H9 (cell line): ENCODE results near the gene EEF1A1. TPM values are rescaled to one million over a fixed set of nuclear protein-coding genes. Genes with fewer than 3 reads are reported as not detected.
"Not testable (repeated sequence)": the region's sequence is repeated elsewhere in the genome, so short reads cannot be mapped to it uniquely, and the experiment has no call there.

ENCODE experiments used
- DNase-seq: peaks from one replicate; pipeline ENCODE4 v3.0.0-alpha.2; 2017
- H2AFZ ChIP-seq: one replicate; pipeline ENCODE4 v1.6.1; 2013; ENCODE audit warnings: mild to moderate bottlenecking, low read length, control low read depth, moderate library complexity
- H2AK5ac ChIP-seq: 2 replicates; pipeline ENCODE4 v1.6.1; 2013; ENCODE audit warnings: low read length, control low read depth, mixed read lengths; ENCODE audit not compliant: insufficient read length
- H2BK120ac ChIP-seq: one replicate; pipeline ENCODE4 v1.6.1; 2013; ENCODE audit warnings: low read depth, mild to moderate bottlenecking, low read length, control low read depth, inconsistent platforms; ENCODE audit not compliant: poor library complexity, severe bottlenecking
- H2BK12ac ChIP-seq: 2 replicates; pipeline ENCODE4 v1.6.1; 2013; ENCODE audit warnings: low read length, control low read depth, mixed read lengths, low read depth; ENCODE audit not compliant: insufficient read length
- H2BK15ac ChIP-seq: 2 replicates; pipeline ENCODE4 v1.6.1; 2013; ENCODE audit warnings: low read depth, low read length, control low read depth
- H2BK20ac ChIP-seq: one replicate; pipeline ENCODE4 v1.6.1; 2013; ENCODE audit warnings: low read depth, mild to moderate bottlenecking, low read length, control low read depth, inconsistent platforms; ENCODE audit not compliant: poor library complexity, severe bottlenecking
- H2BK5ac ChIP-seq: 2 replicates; pipeline ENCODE4 v1.6.1; 2013; ENCODE audit warnings: low read length, control low read depth, mixed read lengths; ENCODE audit not compliant: insufficient read length
- H3K14ac ChIP-seq: 2 replicates; pipeline ENCODE4 v1.6.1; 2013; ENCODE audit warnings: low read length, control low read depth; ENCODE audit not compliant: insufficient read depth
- H3K18ac ChIP-seq: 2 replicates; pipeline ENCODE4 v1.6.1; 2013; ENCODE audit warnings: low read depth, mild to moderate bottlenecking, mixed read lengths, low read length, control low read depth; ENCODE audit not compliant: insufficient read length
- H3K23ac ChIP-seq: 2 replicates; pipeline ENCODE4 v1.6.1; 2013; ENCODE audit warnings: low read length, control low read depth, mixed read lengths, low read depth; ENCODE audit not compliant: insufficient read length
- H3K23me2 ChIP-seq: 2 replicates; pipeline ENCODE4 v1.6.1; 2013; ENCODE audit warnings: low read depth, mild to moderate bottlenecking, mixed read lengths, low read length, control low read depth; ENCODE audit not compliant: insufficient read length, poor library complexity, severe bottlenecking
- H3K27ac ChIP-seq: 2 replicates; pipeline ENCODE4 v1.5.1; 2013; ENCODE audit warnings: low read length, control low read depth, mixed read lengths, low read depth; ENCODE audit not compliant: insufficient read length
- H3K27me3 ChIP-seq: 2 replicates; pipeline ENCODE4 v1.6.1; 2013; ENCODE audit warnings: low read length, control low read depth, inconsistent platforms; ENCODE audit not compliant: insufficient read depth
- H3K4ac ChIP-seq: 2 replicates; pipeline ENCODE4 v1.6.1; 2013; ENCODE audit warnings: low read depth, mild to moderate bottlenecking, control low read depth, inconsistent platforms, low read length, moderate library complexity
- H3K4me1 ChIP-seq: 2 replicates; pipeline ENCODE4 v1.6.1; 2013; ENCODE audit warnings: low read length, control low read depth, inconsistent platforms; ENCODE audit not compliant: insufficient read depth
- H3K4me2 ChIP-seq: 2 replicates; pipeline ENCODE4 v1.6.1; 2013; ENCODE audit warnings: low read length, control low read depth, mixed read lengths; ENCODE audit not compliant: insufficient read length, insufficient read depth
- H3K56ac ChIP-seq: 2 replicates; pipeline ENCODE4 v1.6.1; 2013; ENCODE audit warnings: low read depth, mild to moderate bottlenecking, mixed read lengths, low read length, control low read depth; ENCODE audit not compliant: insufficient read length
- H3K79me1 ChIP-seq: 2 replicates; pipeline ENCODE4 v1.6.1; 2013; ENCODE audit warnings: low read depth, mild to moderate bottlenecking, moderate library complexity, low read length, control low read depth, inconsistent platforms; ENCODE audit not compliant: insufficient read depth, poor library complexity, severe bottlenecking
- H3K79me2 ChIP-seq: 2 replicates; pipeline ENCODE4 v1.6.1; 2013; ENCODE audit warnings: low read length, control low read depth, inconsistent platforms; ENCODE audit not compliant: insufficient read depth
- H3K9ac ChIP-seq: 2 replicates; pipeline ENCODE4 v1.6.1; 2013; ENCODE audit warnings: low read length, control low read depth, mixed read lengths; ENCODE audit not compliant: insufficient read length; ENCODE audit errors: extremely low read depth
- H3K9me3 ChIP-seq: one replicate; pipeline ENCODE4 v1.6.1; 2013; ENCODE audit warnings: low read depth, low read length, inconsistent platforms; ENCODE audit not compliant: control insufficient read depth
- H3T11ph ChIP-seq: one replicate; pipeline ENCODE4 v1.6.1; 2013; ENCODE audit warnings: mild to moderate bottlenecking, low read length, control low read depth, inconsistent platforms
- H4K20me1 ChIP-seq: one replicate; pipeline ENCODE4 v1.6.1; 2013; ENCODE audit not compliant: control insufficient read depth, insufficient read length, insufficient read depth
- H4K5ac ChIP-seq: 2 replicates; pipeline ENCODE4 v1.6.1; 2013; ENCODE audit warnings: low read depth, mild to moderate bottlenecking, mixed read lengths, low read length, control low read depth; ENCODE audit not compliant: insufficient read length
- H4K8ac ChIP-seq: replicated peaks from 2 replicates; pipeline ENCODE4 v1.6.1; 2013; ENCODE audit warnings: low read length, control low read depth, mixed read lengths, low read depth; ENCODE audit not compliant: insufficient read length
- H4K91ac ChIP-seq: 2 replicates; pipeline ENCODE4 v1.6.1; 2013; ENCODE audit warnings: low read depth, mild to moderate bottlenecking, moderate library complexity, mixed read lengths, low read length, control low read depth; ENCODE audit not compliant: insufficient read length
- H3K27ac Mint-ChIP-seq, 3 experiments: 2 replicates in 2 of 3; 3 replicates in 1 of 3; pipeline ENCODE4 v1.8.0; 2020 to 2021; ENCODE audit warnings: mixed read lengths in 3 of 3, mild to moderate bottlenecking in 1 of 3, moderate library complexity in 1 of 3
- H3K27me3 Mint-ChIP-seq: 2 replicates; pipeline ENCODE4 v1.8.0; 2021; ENCODE audit warnings: low read depth, mild to moderate bottlenecking, moderate library complexity, mixed read lengths
- H3K36me3 Mint-ChIP-seq, 3 experiments: 2 replicates in 2 of 3; 3 replicates in 1 of 3; pipeline ENCODE4 v1.8.0; 2020 to 2021; ENCODE audit warnings: low read depth in 3 of 3, mixed read lengths in 3 of 3; ENCODE audit not compliant: insufficient read depth in 1 of 3
- H3K4me1 Mint-ChIP-seq, 2 experiments: 2 replicates each; pipeline ENCODE4 v1.8.0; 2020; ENCODE audit warnings: mixed read lengths in 2 of 2
- H3K4me3 Mint-ChIP-seq, 2 experiments: 2 replicates in 1 of 2; 3 replicates in 1 of 2; pipeline ENCODE4 v1.8.0; 2020 to 2021; ENCODE audit warnings: mild to moderate bottlenecking in 2 of 2, mixed read lengths in 2 of 2, moderate library complexity in 1 of 2
- H3K9me3 Mint-ChIP-seq, 2 experiments: 2 replicates in 1 of 2; 3 replicates in 1 of 2; pipeline ENCODE4 v1.8.0; 2020; ENCODE audit warnings: mild to moderate bottlenecking in 2 of 2, mixed read lengths in 2 of 2, moderate library complexity in 1 of 2
- WGBS: extraction: QIAGEN DNeasy Blood & Tissue Kit; methylation state at CpG from one replicate; pipeline ENCODE4 v1.1.7; 2013; ENCODE audit warnings: missing lambda C conversion rate, low lambda C conversion rate, mixed read lengths; ENCODE audit not compliant: insufficient read length; ENCODE audit errors: extremely low coverage; 5-methylcytosine and 5-hydroxymethylcytosine counted together
- total RNA-seq: library from RNA; stranded (reverse); gene quantifications from 2 replicates; pipeline ENCODE4 v1.2.1, GENCODE V29; 2021
- TF ChIP-seq, protein P1 (sequence below): fragments of 200-600 bp; sonication (generic); conservative IDR thresholded peaks from 3 replicates; pipeline ENCODE4 v1.8.0; 2021; ENCODE audit warnings: antibody characterized with exemption, mild to moderate bottlenecking

The EEF1A1 gene
- total RNA-seq, 1 experiment from 2014 or later: 13,057 TPM

DNA sequence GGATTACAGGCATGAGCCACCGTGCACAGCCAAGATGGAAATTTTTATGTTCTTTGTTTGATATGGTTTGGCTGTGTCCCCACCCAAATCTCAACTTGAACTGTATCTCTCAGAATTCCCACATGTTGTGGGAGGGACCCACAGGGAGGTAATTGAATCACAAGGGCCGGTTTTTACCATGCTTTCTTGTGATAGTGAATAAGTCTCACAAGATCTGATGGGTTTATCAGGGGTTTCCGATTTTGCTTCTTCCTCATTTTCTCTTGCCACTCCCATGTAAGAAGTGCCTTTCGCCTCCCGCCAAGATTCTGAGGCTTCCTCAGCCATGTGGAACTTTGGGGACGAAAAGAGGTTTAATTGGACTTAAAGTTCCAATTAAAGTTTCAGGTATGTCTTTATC lies 14.6 kb downstream of the EEF1A1 start:
- Histone ChIP-seq H4K8ac (no peak overlapping the region), H2BK20ac (no peak overlapping the region), H3K79me1 (no peaks in the 10 kb centered on the region), H3K56ac (no peak overlapping the region), H3K14ac (no peak overlapping the region), H2BK5ac (no peak overlapping the region), H3K23ac (no peak overlapping the region), H4K91ac (no peak overlapping the region), H2BK120ac (no peak overlapping the region), H4K5ac (no peak overlapping the region), H4K20me1 (no peaks in the 10 kb centered on the region), H2AFZ (no peak overlapping the region), H3K4ac (no peak overlapping the region), H3K9me3 (no peaks in the 10 kb centered on the region), H3K27ac (no peak overlapping the region), H3K27me3 (no peaks in the 10 kb centered on the region), H3K4me2 (no peak overlapping the region), H3T11ph (no peak overlapping the region), H3K4me1 (no peaks in the 10 kb centered on the region), H3K18ac (no peak overlapping the region), H3K9ac (no peak overlapping the region), H3K23me2 (no peaks in the 10 kb centered on the region), H2BK15ac (no peak overlapping the region), H2AK5ac (no peak overlapping the region), H3K79me2 (no peaks in the 10 kb centered on the region), H2BK12ac (no peak overlapping the region)
- Mint-ChIP-seq H3K9me3 (no peaks in the 10 kb centered on the region), H3K36me3 (peaks cover 1 to 22% (median 6%) of the 10 kb centered on the region in 3 experiments; a peak in 3 of 7 replicates), H3K4me3 (no peak overlapping the region), H3K27ac (no peak overlapping the region), H3K4me1 (no peaks in the 10 kb centered on the region), H3K27me3 (no peaks in the 10 kb centered on the region)
- TF ChIP-seq, protein P1, sequence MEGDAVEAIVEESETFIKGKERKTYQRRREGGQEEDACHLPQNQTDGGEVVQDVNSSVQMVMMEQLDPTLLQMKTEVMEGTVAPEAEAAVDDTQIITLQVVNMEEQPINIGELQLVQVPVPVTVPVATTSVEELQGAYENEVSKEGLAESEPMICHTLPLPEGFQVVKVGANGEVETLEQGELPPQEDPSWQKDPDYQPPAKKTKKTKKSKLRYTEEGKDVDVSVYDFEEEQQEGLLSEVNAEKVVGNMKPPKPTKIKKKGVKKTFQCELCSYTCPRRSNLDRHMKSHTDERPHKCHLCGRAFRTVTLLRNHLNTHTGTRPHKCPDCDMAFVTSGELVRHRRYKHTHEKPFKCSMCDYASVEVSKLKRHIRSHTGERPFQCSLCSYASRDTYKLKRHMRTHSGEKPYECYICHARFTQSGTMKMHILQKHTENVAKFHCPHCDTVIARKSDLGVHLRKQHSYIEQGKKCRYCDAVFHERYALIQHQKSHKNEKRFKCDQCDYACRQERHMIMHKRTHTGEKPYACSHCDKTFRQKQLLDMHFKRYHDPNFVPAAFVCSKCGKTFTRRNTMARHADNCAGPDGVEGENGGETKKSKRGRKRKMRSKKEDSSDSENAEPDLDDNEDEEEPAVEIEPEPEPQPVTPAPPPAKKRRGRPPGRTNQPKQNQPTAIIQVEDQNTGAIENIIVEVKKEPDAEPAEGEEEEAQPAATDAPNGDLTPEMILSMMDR: no peak
- no peak for DNase-seq
- WGBS: no CpG with 5 or more reads among the region's 6 CpGs

DNA sequence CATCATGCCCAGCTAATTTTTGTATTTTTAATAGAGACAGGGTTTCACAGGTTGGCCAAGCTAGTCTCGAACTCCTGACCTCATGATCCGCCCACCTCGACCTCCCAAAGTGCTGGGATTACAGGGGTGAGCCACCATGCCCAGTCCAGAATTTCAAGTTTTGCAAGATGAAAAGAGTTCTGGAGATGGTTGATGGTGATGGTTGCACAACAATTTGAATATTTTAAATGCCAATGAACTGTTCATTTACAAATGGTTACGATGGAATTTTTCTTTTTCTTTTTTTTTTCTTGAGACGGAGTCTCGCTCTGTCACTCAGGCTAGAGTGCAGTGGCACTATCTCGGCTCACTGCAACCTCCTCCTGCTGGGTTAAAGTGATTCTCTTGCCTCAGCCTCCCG lies 15.1 kb downstream of the EEF1A1 start:
- H2BK120ac ChIP-seq, H2BK15ac ChIP-seq, H3K9me3 Mint-ChIP-seq, H3K4me1 Mint-ChIP-seq, H3K4me2 ChIP-seq, H3K9me3 ChIP-seq, H3K27me3 ChIP-seq, H4K20me1 ChIP-seq, H3T11ph ChIP-seq, H3K79me2 ChIP-seq, H3K4me3 Mint-ChIP-seq, H3K79me1 ChIP-seq, H3K4me1 ChIP-seq, H3K18ac ChIP-seq, H2BK20ac ChIP-seq, H4K8ac ChIP-seq, H2BK5ac ChIP-seq, H3K9ac ChIP-seq, H3K27ac ChIP-seq, H3K27ac Mint-ChIP-seq, H3K23ac ChIP-seq, H2AFZ ChIP-seq, H3K23me2 ChIP-seq, H3K27me3 Mint-ChIP-seq, H2AK5ac ChIP-seq, H2BK12ac ChIP-seq, H4K5ac ChIP-seq, H3K56ac ChIP-seq, H3K4ac ChIP-seq, DNase-seq, H3K14ac ChIP-seq, H4K91ac ChIP-seq: not testable (repeated sequence)
- WGBS: no CpG with 5 or more reads among the region's 8 CpGs
- peaks cover 1 to 27% (median 9%) of the 10 kb centered on the region in 3 experiments; a peak in 3 of 7 replicates for H3K36me3 Mint-ChIP-seq
